NCI-H2171 (cell line): ENCODE data around the gene RNF38.
"Not testable (repeated sequence)": the region's sequence is repeated elsewhere in the genome, so short reads cannot be mapped to it uniquely, and the experiment has no call there.

Experiments
- DNase-seq: peaks from one replicate; lab custom pipeline; 2025; lab: John Stamatoyannopoulos, UW

RNF38 gene

DNA sequence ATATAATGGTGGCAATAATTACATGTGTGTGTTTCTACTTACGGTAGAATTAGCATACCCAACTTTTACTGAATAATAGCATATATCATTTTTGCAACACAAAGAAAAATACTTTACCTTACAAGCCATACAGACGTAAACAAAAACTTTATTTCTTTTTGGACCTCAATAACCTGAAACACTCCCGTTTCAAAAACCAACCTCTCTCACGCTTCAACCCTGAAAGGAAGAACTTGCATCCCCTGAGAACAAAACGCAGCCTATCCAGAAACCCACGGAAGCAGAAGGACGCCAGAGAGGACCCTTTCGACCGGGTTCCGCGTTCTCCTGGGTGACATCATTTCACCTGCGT, at the start of gene RNF38:
RNF38 (minus strand) TSS at position 290 of the 352 bp plus-strand sequence; CDS start at position 129, 161 bp downstream.
- DNase-seq: no peak

DNA sequence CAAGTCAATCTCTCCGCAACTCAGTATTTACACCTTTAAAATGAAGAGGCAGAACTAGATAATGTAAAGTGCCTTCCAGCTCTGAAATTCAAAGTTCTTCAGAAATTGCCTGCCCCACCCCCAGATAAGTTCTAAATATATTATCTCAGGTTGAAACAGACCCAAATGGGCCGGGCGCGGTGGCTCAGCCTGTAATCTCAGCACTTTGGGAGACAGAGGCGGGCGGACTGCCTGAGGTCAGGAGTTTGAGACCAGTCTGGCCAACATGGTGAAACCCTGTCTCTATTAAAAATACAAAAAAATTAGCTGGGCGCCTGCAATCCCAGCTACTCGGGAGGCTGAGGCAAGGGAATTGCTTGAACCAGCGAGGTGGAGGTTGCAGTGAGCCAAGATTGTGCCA, 48.5 kb upstream of the RNF38 start:
- not testable (repeated sequence) for DNase-seq

DNA sequence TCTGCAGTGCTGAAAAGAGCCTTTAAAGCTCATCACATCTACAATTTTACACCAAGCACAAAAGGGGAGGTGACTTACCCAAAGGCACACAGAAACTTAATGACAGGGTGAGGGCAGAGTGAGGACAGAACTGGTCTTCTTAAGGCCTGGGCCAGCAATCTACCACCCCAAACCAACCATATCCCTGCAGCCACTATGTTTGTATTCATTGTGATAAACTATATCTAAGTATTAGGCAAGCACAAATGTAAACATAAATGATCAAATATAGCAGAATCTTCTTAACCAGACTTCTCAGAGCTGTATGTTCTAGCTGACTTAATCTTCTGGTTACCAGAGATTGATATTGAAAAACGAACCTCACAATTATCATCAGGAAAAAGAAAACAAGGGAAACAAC, 47.9 kb upstream of the RNF38 start:
- DNase-seq: no peak

DNA sequence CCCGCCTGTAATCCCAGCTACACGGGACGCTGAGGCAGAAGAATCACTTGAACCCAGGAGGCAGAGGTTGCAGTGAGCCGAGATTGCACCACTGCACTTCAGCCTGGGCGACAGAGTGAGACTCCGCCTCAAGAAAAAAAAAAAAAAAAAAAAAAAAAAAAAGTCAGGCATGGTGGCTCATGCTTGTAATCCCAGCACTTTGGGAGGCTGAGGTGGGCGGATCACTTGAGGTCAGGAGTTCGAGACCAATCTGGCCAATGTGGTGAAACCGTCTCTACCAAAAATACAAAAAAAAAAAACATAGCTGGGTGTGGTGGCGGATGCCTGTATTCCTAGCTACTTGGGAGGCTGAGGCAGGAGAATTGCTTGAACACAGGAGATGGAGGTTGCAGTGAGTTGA, 46.6 kb upstream of the RNF38 start:
- DNase-seq: not testable (repeated sequence)

DNA sequence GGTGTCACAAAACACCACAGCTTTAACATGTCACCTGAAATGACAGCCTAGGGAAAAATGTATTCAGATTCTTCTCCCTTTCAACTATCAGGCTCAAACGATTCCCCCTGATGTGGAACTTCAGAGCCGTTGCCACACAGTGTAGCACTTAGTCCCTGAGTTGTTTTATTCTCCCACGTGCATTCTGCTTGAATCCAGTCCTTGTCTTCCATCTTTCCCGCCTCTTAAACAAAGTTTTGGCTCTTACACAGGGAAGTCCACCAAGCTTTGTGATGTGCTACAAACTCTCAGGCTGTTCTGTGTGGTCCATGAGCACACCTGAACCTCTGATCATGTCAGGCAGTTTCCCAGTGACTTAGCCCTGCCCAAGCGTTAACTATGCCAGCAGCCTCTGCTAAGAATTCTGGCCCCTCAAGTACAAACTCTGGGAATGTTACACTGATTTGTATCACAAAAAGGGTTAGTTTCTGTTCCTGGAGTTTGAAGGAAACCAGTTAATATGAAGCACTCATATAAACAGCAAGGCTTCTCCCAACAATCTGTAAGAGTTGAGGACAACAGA, 45.8 kb upstream of the RNF38 start:
- no peak for DNase-seq

DNA sequence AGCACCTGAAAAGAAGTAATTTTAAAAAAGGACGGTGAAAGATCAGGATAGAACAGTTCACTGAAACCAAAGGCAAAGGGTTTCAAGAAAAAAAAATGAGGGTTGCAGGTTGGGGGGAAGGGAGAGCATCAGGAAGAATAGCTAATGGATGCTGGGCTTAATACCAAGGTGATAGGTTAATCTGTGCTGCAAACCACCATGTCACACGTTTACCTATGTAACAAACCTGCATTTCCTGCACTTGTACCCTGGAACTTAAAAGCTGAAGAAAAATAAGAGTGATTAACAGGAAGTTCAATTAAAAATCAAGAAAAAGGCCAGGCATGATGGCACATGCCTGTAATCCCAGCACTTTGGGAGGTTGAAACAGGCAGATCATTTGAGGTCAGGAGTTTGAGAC, 44.1 kb upstream of the RNF38 start:
- no peak for DNase-seq

DNA sequence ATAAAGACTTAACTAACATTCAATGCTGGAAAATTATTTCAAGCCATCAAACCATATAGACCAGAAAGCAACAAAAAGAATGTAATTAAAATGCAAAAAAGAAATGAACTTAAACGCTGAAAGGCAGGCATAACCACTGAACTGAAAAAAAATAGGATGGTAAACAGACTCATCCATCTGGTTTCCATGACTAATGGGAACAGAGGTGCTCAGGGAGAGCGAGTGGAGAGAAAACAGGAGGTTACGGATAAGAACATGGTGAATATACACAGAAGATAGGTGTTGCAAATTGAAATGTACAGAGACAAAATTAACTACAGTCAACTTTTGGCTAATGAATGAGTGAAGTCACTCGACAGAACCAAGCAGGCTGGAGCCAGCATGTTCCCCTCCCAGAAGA, 43.5 kb upstream of the RNF38 start:
- DNase-seq: no peak

DNA sequence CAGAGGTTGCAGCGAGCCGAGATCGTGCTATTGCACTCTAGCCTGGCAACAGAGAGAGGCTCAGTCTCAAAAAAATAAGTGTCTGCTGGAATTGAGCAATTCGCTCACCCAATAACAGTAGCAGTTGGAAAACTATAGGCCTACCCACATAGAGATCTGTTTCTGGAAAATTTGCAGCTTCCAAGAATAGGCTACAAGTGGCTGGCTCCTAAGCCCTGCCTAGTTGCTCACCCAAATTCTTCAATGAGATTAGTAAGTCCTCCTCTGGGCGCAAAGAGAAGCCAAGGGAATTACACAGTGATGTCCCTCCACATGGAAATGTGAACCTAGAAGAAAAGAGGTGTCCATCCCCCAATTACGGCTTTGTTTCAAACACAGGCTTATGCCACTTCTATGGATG, 42.6 kb upstream of the RNF38 start:
- DNase-seq: no peak

DNA sequence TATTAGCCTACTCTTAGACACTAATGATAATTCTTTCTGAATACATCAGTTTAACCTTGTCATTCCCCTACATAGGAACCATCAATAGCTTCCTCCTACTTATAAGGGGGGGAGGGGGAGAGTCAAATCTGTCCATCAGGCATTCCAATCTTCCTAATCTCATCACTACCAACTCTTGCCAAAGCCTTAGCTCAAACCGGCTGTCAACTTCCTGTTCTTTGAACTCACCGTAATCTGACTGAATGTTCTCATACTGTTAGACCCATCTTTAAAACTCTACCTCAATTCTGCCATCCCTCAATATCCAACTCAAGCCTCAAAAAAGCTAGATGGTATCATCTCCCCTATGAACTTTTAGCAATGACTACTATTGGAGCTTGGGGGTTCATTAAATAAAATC, 41.9 kb upstream of the RNF38 start:
- no peak for DNase-seq

DNA sequence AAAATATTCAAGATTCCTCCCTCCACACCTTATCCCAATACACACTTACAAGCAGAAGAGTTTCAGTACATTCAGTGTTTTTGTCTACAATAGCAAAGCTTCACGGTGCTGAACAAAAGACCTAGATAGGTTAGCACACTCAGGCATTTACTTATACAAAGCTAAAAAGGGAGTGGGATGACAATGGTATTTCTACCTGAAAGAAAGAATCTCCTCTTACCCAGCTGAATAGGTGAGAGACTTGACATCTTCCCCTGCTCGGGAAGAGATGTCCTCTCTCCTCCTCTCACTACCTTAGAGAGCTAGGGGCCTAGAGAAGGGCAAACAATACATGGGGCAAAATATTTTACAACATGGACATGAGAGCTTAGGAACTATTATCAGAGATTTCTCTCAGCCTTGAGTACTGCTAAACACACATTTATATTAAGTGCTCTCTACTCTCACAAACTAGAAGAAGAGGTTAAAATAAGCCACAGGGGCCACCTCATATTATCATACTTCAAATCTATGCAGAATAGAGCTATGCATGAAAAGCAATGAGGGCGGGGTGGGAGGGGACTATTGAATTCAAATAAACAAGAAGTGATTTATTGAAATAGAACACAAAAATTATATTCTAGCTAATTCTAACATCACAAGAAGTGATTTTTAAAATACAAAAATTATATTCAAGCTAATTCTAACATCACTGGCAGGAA, 38.6 kb upstream of the RNF38 start:
- DNase-seq: no peak

DNA sequence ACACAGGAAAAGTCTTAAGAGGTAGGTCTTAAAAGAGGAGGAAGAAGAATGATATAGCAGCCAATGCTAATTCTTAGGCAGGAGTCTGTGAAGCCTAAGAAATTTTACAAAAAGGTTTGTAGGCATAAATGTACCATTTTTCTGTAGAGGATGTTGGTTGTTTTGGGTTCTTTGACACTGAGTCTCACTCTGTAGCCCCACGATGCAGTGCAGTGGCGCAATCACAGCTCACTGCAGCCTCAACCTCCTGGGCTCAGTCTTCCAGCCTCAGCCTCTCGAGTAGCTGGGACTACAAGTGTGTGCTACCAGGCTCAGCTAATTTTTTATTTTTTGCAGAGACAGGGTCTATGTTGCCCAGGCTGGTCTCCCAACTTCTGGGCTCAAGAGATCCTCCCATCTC, 37.7 kb upstream of the RNF38 start:
- DNase-seq: no peak

DNA sequence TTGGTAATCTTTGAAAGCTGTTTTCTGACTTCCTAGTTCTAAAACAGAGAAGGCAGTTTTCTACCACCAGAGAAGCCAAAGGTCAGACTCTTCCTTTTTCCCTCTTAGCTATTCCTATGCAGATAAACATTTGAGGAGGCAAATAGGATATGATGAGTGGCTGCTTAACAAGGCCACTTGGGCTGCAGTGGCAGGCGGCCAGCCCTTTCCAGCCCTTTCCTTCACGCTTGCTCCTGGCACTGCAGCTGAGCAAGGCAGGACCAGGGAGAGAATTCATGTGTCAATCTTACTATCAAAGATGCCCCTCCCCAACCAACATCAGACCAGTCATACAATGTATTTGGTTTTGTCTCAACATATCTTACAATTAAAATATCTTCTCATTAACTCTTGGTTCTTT, 36.8 kb upstream of the RNF38 start:
- DNase-seq: no peak

DNA sequence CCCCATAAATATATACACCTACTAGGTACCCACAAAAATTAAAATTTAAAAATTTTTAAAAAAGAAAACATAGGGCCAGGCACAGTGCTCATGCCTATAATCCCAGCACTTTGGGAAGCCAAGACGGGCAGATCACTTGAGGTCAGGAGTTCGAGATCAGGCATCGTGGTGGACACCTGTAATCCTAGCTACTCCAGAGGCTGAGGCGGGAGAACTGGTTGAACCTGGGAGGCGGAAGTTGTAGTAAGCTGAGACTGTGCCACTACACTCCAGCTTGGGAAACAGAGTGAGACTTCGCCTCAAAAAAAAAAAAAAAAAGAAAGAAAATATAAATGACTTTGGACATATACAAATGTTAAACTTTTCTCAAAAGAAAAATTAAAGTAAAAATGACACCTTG, 33.3 kb upstream of the RNF38 start:
- no peak for DNase-seq

DNA sequence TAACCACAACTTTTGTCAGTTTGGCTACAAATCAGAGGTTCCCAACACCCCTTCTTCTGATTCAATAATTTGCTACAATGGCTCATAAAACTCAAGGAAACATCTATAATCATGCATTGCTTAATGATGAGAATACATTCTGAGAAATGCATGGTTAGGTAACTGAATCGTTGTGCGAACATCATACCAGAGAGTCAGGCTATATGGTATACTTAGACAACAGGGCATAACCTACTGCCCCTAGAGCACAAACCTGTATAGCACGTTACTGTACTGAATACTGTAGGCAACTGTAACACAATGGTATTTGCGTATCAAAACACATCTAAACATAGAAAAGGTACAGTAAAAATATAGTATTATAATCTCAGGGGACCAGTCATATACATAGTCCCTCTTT, 31.0 kb upstream of the RNF38 start:
- DNase-seq: no peak

DNA sequence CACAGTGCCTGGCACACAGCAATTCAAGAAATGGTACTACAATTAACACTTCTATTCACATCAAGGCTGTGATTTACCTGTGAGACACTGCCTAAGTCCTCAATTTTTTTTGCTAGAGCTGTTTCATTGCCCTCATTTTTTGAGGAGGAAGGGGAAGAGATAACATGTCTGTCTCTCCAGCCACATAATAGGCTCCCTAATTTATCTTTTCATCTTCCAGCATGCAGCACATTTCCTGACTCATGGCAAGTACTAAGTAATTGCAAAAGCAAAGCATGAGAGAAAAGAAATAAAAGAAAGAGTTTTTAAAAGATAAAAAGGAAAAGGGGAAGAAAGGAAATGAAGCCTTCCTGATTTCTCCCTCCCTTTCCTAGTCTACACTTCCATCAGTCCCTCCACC, 26.9 kb upstream of the RNF38 start:
- no peak for DNase-seq

DNA sequence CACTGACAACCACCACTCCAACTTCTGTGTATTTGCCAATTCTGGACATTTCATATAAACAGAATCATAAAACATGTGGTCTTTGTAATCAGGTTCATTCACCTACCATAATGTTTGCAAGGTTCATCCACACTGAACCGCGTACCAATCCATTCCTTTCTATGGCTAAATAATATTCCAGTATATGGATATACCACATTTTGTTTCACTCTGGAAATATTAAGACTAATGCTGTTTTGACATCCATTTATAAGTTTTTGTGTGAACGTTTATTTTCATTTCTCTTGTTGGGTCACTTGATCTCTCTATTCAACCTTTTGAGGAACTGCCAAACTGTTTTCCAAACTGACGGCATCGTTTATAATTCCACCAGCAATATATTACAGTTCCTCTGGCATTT, 26.3 kb upstream of the RNF38 start:
- DNase-seq: no peak

DNA sequence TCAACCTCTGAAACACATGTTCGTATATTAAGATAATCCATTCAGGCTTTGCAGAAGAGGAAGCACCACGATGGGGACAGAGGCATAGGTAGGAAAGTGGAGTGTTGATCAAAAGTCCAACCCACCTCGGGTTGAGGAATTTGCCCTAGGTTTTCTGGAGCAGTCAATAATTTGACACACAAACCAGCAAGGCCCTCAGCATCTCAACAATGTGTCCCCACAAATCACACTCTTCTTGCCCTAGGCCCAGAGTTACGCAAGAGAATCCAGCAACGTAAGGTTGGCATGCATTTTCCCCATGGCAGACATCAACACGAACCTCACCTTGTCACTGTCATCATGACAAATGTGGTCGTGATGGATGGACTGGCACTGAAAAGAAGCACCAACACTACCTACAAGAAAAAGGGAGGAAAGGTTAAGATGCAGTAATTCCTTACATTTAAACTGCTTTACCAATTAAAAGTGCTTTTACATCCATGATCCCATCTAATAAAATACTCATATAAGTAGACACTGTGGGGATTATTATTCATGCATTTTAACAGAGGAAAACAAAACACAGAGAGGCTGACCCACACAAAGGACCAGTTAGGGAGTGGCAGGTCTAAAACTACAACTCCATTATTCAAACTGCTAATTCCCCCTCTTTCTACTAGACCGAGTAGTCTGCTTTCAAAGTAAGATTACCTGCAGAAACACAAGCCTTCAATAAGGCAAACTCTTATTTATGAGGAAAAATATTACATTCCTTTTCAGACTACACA, 24.4 kb upstream of the RNF38 start:
- DNase-seq: no peak

DNA sequence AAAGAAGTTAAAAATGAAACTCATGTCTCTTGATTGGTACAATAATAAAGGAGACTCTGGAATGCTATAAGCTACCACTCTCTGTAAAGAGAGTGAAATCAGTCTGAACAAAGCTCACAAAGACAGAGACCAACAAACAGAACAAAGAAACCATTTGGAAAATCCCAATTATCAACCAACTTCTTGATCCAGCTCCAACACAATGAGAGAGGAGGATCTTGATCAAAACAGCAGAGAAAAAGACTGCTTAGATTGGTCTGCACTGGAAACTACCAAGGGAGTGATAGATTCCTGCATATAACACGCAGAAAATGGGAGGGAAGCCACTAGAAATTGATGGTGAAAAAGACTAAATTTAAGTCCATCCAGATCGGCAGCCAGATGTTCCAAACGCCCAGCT, 23.1 kb upstream of the RNF38 start:
- no peak for DNase-seq

DNA sequence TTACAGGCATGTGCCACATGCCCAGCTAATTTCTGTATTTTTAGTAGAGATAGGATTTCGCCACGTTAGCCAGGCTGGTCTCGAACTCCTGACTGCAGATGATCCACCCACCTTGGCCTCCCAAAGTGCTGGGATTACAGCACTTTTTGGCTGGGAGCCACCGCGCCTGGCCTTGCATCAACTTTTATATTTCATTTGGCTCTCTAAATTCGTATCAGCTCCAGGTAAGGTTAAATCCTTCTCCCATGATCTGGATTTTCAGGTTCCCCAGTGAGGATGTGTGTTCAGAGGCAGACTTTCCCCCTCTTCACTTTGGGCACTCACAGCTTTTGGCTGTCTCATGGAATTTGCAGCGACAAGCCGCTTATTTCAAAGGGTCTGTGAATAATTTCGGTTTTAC, 16.8 kb upstream of the RNF38 start:
- no peak for DNase-seq

DNA sequence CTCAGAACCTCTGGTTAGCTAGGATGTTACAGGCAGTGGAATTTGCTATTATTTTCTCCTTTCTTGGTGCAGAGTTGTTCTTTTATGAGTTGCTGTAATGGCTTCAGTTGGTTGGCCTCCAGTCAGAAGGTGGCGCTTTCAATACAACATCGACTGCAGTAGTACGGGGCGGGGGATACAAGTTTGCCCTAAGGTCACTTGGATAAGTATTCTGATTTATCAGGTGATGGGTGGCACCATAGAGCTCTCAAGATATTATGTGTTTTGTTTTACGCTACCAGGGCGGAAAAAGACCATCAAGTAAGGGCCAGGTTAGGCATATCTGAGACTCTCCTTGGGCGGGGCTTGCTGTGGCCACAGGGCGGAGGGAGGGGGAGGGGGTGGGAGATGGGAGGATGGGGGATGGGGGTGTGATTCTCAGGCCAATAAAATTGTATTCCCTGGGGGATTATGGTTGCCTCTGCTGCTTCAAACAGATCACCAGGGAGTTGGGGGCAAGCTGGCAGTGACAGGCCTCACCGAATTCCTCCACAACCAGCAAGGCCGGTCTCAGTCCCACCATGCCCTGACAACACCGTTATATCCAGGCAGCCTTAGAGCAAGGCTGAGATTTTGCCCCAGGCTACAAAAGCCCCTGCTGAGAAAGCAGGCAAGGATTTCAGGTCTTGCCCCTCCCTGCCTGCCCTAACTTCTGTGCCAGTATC, 15.9 kb upstream of the RNF38 start:
- DNase-seq: no peak

DNA sequence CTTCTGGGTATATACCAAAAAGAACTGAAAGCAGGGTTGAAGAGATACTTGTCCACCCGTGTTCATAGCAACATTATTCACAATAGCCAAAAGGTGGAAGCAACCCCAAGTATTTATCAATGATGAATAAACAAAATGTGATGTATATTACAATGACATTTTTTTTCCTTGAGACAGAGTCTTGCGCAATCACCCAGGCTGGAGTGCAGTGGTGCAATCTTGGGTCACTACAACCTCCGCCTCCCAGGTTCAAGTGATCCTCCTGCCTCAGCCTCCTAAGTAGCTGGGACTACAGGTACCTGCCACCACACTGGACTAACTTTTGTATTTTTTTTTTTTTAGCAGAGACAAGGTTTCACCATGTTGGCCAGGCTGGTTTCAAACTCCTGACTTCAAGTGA, 11.3 kb upstream of the RNF38 start:
- not testable (repeated sequence) for DNase-seq

DNA sequence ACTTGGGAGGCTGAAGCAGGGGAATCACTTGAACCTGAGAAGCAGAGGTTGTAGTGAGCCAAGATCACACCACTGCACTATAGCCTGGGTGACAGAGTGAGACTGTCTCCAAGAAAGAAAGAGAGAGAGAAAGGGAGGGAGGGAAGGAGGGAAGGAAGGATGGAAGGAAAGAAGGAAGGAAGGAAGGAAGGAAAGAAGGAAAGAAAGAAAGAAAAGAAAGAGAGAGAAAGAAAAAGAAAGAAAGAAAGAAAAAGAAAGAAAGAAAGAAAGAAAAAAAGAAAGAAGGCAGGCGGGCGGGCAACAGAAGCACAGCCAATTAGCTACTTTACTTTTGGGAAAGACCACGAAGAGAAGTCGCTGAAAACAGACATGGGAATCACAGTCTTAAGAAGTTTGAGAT, 9.0 kb upstream of the RNF38 start:
- not testable (repeated sequence) for DNase-seq

DNA sequence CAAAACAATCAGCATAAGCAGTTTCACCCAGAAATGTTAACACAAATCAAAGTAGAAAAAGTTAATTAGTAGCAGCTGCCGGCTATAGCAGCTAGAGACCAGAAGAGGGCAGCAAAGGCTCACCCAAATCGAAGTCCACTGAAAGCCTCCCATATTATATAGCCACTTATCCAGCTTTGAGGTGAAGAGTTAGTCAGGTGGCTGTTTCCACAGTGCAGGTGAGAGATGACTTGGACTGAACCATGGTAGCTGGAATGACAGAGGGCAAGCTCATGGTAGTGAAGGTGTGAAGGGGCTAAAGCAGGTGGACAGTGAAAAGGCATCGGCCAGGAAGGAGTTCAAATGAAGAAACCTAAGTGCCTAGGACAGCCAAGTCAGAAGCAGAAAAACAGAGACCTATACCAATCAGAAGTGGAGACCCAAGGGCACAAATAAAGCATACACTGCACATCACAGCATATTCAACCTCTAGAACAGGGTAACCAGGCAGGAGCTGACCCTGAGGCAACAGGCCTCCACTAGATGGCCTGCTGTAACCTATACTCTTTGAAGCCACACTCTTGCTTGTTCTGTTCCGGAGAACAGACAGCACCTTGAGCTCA, 7.2 kb upstream of the RNF38 start:
- no peak for DNase-seq
